T-helper 1 cell treated with Interleukin-12 subunit alpha and Interleukin-12 subunit beta and Interleukin-4 antibody, amounts not matched to agents 30 μg/mL and 1 μg/mL, for 36 hours (primary cell): Measurements from ENCODE around the gene KLK1.

ENCODE experiments used
- H3K27ac Mint-ChIP-seq: one replicate; pipeline ENCODE4 v1.8.0; 2021; ENCODE audit warnings: mild to moderate bottlenecking, mixed read lengths
- H3K27me3 Mint-ChIP-seq: one replicate; pipeline ENCODE4 v1.8.0; 2021; ENCODE audit warnings: low read depth, mixed read lengths
- H3K36me3 Mint-ChIP-seq: one replicate; pipeline ENCODE4 v1.8.0; 2021; ENCODE audit warnings: low read depth, mixed read lengths
- H3K4me1 Mint-ChIP-seq: one replicate; pipeline ENCODE4 v1.8.0; 2021; ENCODE audit warnings: low read depth, mixed read lengths
- H3K4me3 Mint-ChIP-seq: one replicate; pipeline ENCODE4 v1.8.0; 2021; ENCODE audit warnings: mild to moderate bottlenecking, moderate library complexity, mixed read lengths
- H3K9me3 Mint-ChIP-seq: one replicate; pipeline ENCODE4 v1.8.0; 2021; ENCODE audit warnings: mixed read lengths

The KLK1 gene

GRCh38 chr19:50823389-50824042, at the start of gene KLK1:
Gene KLK1 (minus strand): TSS chr19:50823787. CDS start chr19:50823748, 39 bp downstream.
- no peak within 1 kb of the TSS for H3K4me3 Mint-ChIP-seq

GRCh38 chr19:50873056-50873455, 49.5 kb upstream of the KLK1 start, which contains the start of gene KLK2:
Gene KLK2 (plus strand): TSS chr19:50873439. CDS start chr19:50873474, 35 bp downstream.
- Mint-ChIP-seq H3K9me3 (no peaks in the 10 kb centered on the region), H3K27me3 (peaks cover 6% of the 10 kb centered on the region), H3K36me3 (no peaks in the 10 kb centered on the region), H3K4me3 (no peak within 1 kb of the TSS), H3K4me1 (no peaks in the 10 kb centered on the region), H3K27ac (no peak within 1 kb of the TSS)

More at GRCh38 chr19:50823389-50824042, at the start of gene KLK1:
- H3K27ac Mint-ChIP-seq, result no peak within 1 kb of the TSS
- H3K27me3 Mint-ChIP-seq, result peaks cover 41% of the 10 kb centered on the region
- peaks cover 19% of the 10 kb centered on the region for H3K4me1 Mint-ChIP-seq
- no peaks in the 10 kb centered on the region for H3K9me3 Mint-ChIP-seq
- H3K36me3 Mint-ChIP-seq, result no peaks in the 10 kb centered on the region

GRCh38 chr19:50870417-50871089, 47.0 kb upstream of the KLK1 start:
- Mint-ChIP-seq H3K4me3 (no peak overlapping the region), H3K9me3 (no peaks in the 10 kb centered on the region), H3K27me3 (peaks cover 22% of the 10 kb centered on the region), H3K36me3 (no peaks in the 10 kb centered on the region), H3K27ac (no peak overlapping the region), H3K4me1 (no peaks in the 10 kb centered on the region)

- Mint-ChIP-seq H3K27ac (no peak overlapping the region), H3K9me3 (no peaks in the 10 kb centered on the region), H3K27me3 (peaks cover 22% of the 10 kb centered on the region), H3K4me1 (no peaks in the 10 kb centered on the region), H3K4me3 (no peak overlapping the region), H3K36me3 (no peaks in the 10 kb centered on the region)
Measured at GRCh38 chr19:50869479-50869878, 45.9 kb upstream of the KLK1 start.

GRCh38 chr19:50861496-50862286, 38.1 kb upstream of the KLK1 start:
- Mint-ChIP-seq H3K9me3 (peaks cover 7% of the 10 kb centered on the region), H3K27ac (no peak overlapping the region), H3K36me3 (no peaks in the 10 kb centered on the region), H3K27me3 (peaks cover 24% of the 10 kb centered on the region), H3K4me3 (no peak overlapping the region), H3K4me1 (no peaks in the 10 kb centered on the region)

GRCh38 chr19:50861010-50861409, 37.4 kb upstream of the KLK1 start:
- Mint-ChIP-seq H3K9me3 (peaks cover 7% of the 10 kb centered on the region), H3K4me1 (no peaks in the 10 kb centered on the region), H3K36me3 (no peaks in the 10 kb centered on the region), H3K4me3 (no peak overlapping the region), H3K27me3 (peaks cover 21% of the 10 kb centered on the region), H3K27ac (no peak overlapping the region)

GRCh38 chr19:50859849-50860248, 36.3 kb upstream of the KLK1 start:
- Mint-ChIP-seq H3K27me3 (peaks cover 28% of the 10 kb centered on the region), H3K36me3 (no peaks in the 10 kb centered on the region), H3K4me3 (no peak overlapping the region)

GRCh38 chr19:50858886-50859285, 35.3 kb upstream of the KLK1 start:
- no peak overlapping the region for H3K4me3 Mint-ChIP-seq
- H3K27me3 Mint-ChIP-seq, result peaks cover 28% of the 10 kb centered on the region
- peaks cover 7% of the 10 kb centered on the region for H3K9me3 Mint-ChIP-seq
- H3K36me3 Mint-ChIP-seq, result no peaks in the 10 kb centered on the region
- H3K27ac Mint-ChIP-seq, result no peak overlapping the region
- no peaks in the 10 kb centered on the region for H3K4me1 Mint-ChIP-seq

More at GRCh38 chr19:50859849-50860248, 36.3 kb upstream of the KLK1 start:
- Mint-ChIP-seq H3K9me3 (peaks cover 7% of the 10 kb centered on the region), H3K27ac (no peak overlapping the region), H3K4me1 (no peaks in the 10 kb centered on the region)

GRCh38 chr19:50857366-50857765, 33.8 kb upstream of the KLK1 start:
- Mint-ChIP-seq H3K36me3 (no peaks in the 10 kb centered on the region), H3K27ac (no peak overlapping the region), H3K4me1 (no peaks in the 10 kb centered on the region), H3K27me3 (peaks cover 32% of the 10 kb centered on the region), H3K4me3 (no peak overlapping the region), H3K9me3 (peaks cover 7% of the 10 kb centered on the region)

GRCh38 chr19:50854636-50855410, 31.2 kb upstream of the KLK1 start, which contains the start of gene KLK3:
Gene KLK3 (plus strand): TSS chr19:50854915. CDS start chr19:50854956, 41 bp downstream.
- Mint-ChIP-seq H3K27me3 (peaks cover 31% of the 10 kb centered on the region), H3K4me3 (no peak within 1 kb of the TSS), H3K27ac (peak within 1 kb of the TSS; percentile 17), H3K4me1 (no peaks in the 10 kb centered on the region), H3K9me3 (no peaks in the 10 kb centered on the region), H3K36me3 (no peaks in the 10 kb centered on the region)

- no peak overlapping the region for H3K4me3 Mint-ChIP-seq
- no peaks in the 10 kb centered on the region for H3K4me1 Mint-ChIP-seq
- H3K27me3 Mint-ChIP-seq, result peaks cover 18% of the 10 kb centered on the region
- H3K9me3 Mint-ChIP-seq, result no peaks in the 10 kb centered on the region
- H3K27ac Mint-ChIP-seq, result no peak overlapping the region
- H3K36me3 Mint-ChIP-seq, result no peaks in the 10 kb centered on the region
Measured at GRCh38 chr19:50851620-50852019, 28.0 kb upstream of the KLK1 start.

GRCh38 chr19:50850738-50851137, 27.2 kb upstream of the KLK1 start:
- Mint-ChIP-seq H3K4me3 (no peak overlapping the region), H3K9me3 (no peaks in the 10 kb centered on the region), H3K27ac (no peak overlapping the region), H3K36me3 (no peaks in the 10 kb centered on the region), H3K4me1 (no peaks in the 10 kb centered on the region), H3K27me3 (peaks cover 14% of the 10 kb centered on the region)

- Mint-ChIP-seq H3K36me3 (no peaks in the 10 kb centered on the region), H3K27me3 (peaks cover 19% of the 10 kb centered on the region), H3K27ac (no peak overlapping the region), H3K4me3 (no peak overlapping the region), H3K9me3 (peaks cover 8% of the 10 kb centered on the region), H3K4me1 (no peaks in the 10 kb centered on the region)
Measured at GRCh38 chr19:50844296-50844935, 20.8 kb upstream of the KLK1 start.
